SK-MEL-5 (cell line): ENCODE results near the gene CCBE1. TPM values are rescaled to one million over a fixed set of nuclear protein-coding genes. Genes with fewer than 3 reads are reported as not detected.
"Not testable (repeated sequence)": the region's sequence is repeated elsewhere in the genome, so short reads cannot be mapped to it uniquely, and the experiment has no call there.

ENCODE experiments used
- DNase-seq: peaks from one replicate; pipeline ENCODE4 v3.0.0-alpha.2; 2016; ENCODE audit warnings: low read depth, low spot score
- in situ Hi-C: cut with HindIII; loops from 2 replicates; pipeline ENCODE4 v1.10.0; 2016; ENCODE audit warnings: low sequenced_read_pairs, high pct_unique_total_duplicates, low pct_unique_long_range_greater_than_20kb
- total RNA-seq: library from RNA; depleted of rRNA; stranded (reverse); fragments of >200 nt; shearing (Covaris generic); gene quantifications from 2 replicates; pipeline ENCODE4 v1.2.3, GENCODE V29; 2014

The CCBE1 gene
- total RNA-seq, 1 experiment from 2014 or later: 0.29 TPM

- DNase-seq: no peak
- in situ Hi-C loops: no loop called here
These were observed 21.4 kb upstream of the CCBE1 start for GRCh38 chr18:59718464-59719157.

DNA sequence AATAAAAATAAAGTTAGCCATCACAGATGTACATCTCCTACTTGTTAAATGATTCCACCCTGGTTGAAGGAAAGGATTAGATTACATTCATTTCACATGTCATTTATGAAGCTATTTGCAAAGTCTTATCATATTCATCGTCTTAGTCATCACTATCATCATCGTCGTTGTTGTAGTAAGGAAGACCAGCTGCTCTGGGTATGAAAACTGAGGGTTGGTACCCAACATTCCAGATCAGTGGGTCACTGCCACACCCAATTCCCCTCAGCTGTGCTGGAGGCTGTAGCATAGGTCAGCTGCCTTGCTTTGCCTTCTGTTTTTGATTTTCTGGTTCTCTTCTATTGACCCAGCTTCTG, 20.9 kb upstream of the CCBE1 start:
- in situ Hi-C loops: no loop called here

DNA sequence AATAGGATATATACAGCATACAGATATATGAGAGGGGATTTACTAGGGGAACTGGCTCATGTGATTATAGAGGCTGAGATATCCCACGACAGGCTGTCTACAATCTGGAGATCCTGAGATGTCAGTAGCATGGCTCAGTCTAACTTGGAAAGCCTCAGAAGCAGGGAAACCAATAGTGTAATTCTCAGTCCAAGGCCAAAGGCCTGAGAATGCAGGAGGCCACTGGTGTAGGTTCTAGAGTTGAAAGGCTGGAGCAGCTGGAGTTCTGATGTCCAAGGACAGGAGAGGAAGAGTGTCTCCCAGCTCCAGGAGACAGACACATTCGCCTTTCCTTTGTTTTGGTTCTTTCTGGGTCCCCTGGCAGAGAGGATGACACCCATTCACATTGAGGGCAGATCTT, 20.1 kb upstream of the CCBE1 start:
- DNase-seq: no peak

More for the DNA sequence above, 20.9 kb upstream of the CCBE1 start:
- no peak for DNase-seq

DNA sequence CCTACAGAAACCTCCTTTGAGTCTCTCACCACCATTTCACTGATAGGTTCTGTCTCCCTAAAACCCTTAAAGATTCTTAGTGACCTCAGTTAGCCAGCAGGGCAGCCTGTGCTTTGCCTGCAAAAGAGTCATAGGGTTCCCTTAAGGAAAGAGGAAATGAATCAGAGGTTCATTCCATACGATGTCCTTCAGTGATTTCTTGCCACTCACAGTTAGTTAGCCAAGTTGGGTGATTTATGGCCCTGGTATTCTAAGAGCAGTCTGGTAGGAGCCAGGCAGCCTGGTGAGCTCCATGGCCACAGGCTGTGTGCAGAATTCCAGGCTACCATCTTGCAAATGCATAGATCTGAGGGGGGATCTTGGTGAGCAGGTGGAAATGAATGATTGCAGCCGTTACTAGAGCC, 18.7 kb upstream of the CCBE1 start:
- DNase-seq: no peak
- in situ Hi-C loops: no loop called here

More for the DNA sequence above, 20.1 kb upstream of the CCBE1 start:
- in situ Hi-C loops: no loop called here

GRCh38 chr18:59715445-59715844, 18.2 kb upstream of the CCBE1 start:
- in situ Hi-C loops: no loop called here
- no peak for DNase-seq

GRCh38 chr18:59714096-59714495, 16.9 kb upstream of the CCBE1 start:
- in situ Hi-C loops, DNase-seq: not testable (repeated sequence)

- DNase-seq: no peak
- in situ Hi-C loops: no loop called here
These were observed 15.1 kb upstream of the CCBE1 start for GRCh38 chr18:59712311-59712710.

DNA sequence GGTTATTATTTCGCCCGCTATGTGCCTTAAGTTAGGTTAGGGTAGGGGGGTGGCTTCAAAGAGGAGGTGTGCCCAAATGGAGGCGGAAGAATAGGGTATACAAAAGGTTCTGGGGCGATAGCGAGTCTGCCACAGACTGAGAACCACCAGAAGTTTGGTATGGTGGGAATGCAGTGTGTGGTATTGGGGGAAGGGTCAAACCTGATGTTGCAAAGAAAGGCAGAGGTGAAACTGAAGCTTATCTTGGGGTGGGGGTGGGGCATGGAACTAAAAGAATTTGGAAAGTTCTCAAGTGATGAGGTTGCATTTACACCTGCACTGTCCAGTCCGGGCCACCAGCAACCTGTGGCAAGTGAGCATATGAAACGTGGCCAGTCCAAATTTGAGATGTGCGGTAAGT, 11.8 kb upstream of the CCBE1 start:
- DNase-seq: no peak
- in situ Hi-C loops: no loop called here

DNA sequence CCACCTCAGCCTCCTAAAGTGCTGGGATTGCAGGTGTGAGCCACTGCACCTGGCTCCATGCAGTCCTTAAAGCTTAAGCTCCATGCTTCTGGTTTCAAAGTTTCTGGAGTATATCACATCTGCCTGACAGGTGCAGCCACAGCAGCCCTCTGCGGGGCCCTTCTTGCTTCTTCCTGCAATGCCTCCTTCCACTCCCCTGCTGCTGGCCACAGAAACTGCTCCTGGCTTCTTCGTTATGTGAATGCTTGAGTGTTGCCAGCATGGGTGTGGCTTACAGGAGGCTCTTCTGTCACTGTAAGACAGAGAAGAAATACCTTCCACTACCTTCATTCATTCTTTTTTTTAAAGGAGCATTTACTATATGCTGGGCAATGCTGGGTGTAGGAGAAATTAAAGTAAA, 10.1 kb upstream of the CCBE1 start:
- in situ Hi-C loops: no loop called here
- no peak for DNase-seq

- in situ Hi-C loops: no loop called here
- no peak for DNase-seq
These were observed 9.3 kb upstream of the CCBE1 start for GRCh38 chr18:59706499-59706898.

GRCh38 chr18:59705145-59705544, 7.9 kb upstream of the CCBE1 start:
- no peak for DNase-seq
- in situ Hi-C loops: no loop called here

GRCh38 chr18:59704146-59704545, 6.9 kb upstream of the CCBE1 start:
- DNase-seq: no peak
- in situ Hi-C loops: no loop called here

GRCh38 chr18:59701272-59701671, 4.0 kb upstream of the CCBE1 start:
- no peak for DNase-seq
- in situ Hi-C loops: no loop called here

GRCh38 chr18:59700535-59700967, 3.3 kb upstream of the CCBE1 start:
- in situ Hi-C loops: no loop called here
- DNase-seq: no peak

DNA sequence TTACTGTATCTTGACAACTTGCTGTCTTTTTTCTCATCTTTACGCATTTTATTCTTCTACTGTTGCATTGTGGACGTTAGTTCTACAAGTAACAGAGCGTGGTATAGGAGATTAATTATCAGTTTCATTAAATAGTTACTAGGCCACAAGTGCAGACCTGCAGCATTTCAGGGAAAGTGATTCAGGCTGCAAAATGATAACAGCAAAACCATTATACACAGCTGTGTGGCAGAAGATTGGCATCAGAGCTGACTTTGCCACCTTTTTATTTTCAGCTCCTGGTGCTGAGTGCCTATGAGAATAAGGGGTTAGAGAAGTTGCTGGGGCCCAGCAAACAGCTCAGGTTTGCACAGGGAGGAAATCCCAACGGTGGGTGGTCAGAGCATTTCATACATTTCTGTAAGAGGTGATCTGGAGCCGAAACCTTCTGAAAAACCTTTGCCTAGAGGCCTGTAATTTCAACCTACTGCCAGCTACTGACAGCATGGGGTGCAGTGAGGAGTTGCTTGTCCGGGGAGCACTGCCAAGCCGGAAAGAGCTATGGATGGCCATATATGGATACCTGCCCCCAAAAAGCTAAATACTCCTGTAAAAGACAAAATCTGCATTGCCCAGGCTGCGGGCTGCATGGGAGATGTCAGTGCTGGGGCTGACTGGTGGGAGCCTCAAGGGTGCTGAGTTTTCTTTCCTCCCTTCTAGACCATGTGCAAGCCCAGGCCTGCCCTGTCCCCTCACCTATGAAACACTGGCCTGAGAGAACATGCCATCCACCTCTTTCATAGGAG, 2.7 kb upstream of the CCBE1 start:
- in situ Hi-C loops: no loop called here
- DNase-seq: no peak

DNA sequence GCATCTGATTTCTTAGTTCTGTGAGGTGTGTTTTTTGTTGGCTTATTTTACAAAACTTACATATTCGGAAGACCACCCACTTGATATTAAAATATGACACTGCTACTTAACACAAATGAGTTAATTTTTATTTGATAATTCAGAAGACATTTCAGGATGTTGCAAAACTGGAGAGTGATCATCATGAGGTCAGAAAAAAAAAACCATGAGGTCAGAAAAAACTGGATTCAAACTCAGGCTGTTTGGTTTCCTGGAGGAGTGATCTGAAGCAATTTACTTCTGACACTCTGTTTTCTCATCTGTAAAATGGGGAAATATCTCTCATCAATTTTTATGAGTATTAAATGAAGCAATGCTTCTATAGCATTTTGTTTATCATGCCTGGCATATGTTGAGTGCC, 1.8 kb upstream of the CCBE1 start:
- DNase-seq: no peak
- in situ Hi-C loops: no loop called here

DNA sequence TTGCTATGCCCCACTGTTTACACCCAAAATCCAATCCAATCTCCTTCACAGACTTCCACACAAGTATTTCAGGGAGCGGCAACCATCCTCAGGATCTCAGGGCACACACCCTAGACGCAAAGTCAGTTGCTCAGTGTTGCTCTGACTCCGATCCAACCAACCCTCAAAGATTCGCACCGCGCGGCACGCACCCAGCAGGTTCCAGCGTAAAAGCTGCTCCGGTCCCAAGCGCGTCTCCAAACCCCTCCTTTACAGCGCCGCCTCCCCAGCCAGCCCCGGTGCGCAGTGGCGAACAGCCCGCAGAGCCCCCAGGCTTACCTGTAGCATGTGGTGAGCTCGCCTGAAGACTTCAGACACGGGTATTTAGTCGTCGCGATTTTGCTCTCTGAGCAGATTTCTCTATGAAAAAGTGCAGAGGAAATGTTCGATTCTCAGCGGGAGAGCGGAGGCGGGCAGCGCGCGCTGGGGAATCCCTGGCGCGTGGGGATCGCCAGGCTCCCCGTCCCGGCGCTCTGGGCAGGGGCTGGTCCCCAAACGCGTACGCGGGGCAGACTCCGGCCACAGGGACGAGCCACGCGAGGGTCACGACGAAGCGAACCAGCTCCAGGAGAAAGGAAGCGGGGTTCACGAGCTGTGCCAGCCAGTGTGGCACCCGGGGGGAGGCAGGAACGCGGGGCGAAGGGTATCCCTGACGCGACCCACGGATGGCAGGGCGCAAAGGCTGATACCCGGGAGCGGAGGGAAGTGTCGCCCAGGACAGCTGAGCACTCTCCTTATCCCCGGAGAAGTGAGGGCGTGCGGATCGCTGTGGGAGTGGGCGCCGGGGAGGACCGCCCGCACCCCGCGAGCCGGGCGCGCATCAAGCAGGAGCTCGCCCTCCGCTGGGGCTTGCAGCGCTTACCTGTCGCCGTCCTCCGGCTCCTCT, 650 bp downstream of the CCBE1 start:
- DNase-seq: no peak
- in situ Hi-C loops: no loop called here

- in situ Hi-C loops: no loop called here
- DNase-seq: no peak
These were observed 1.7 kb downstream of the CCBE1 start for GRCh38 chr18:59695551-59695950.
